ENCODE data around the gene LIMA1. TPM values are rescaled to one million over a fixed set of nuclear protein-coding genes. Genes with fewer than 3 reads are reported as not detected.

LIMA1 gene
- total RNA-seq, 1 donor from 2014 or later: 96.0 TPM

GRCh38 chr12:50213439-50213838 is 69.9 kb downstream of the LIMA1 start:
- no peak for DNase-seq (ENCODE audit: low read depth)
- no peaks in the 10 kb centered on the region for H3K36me3 ChIP-seq (ENCODE audit: control insufficient read depth, insufficient read depth, low read length)
- H3K27me3 ChIP-seq (ENCODE audit: control insufficient read depth, insufficient read depth, low read length): no peaks in the 10 kb centered on the region
- no peak for TF ChIP-seq CTCF (IDR thresholded peaks at IDR 0.05; ENCODE audit: insufficient read depth, low read length, poor library complexity, severe bottlenecking)
- H3K4me3 ChIP-seq (ENCODE audit: low read depth, low read length): no peak overlapping the region

GRCh38 chr12:50212071-50212467 is 71.3 kb downstream of the LIMA1 start:
- no peaks in the 10 kb centered on the region for H3K36me3 ChIP-seq (ENCODE audit: control insufficient read depth, insufficient read depth, low read length)
- H3K4me3 ChIP-seq (ENCODE audit: low read depth, low read length): no peak overlapping the region
- TF ChIP-seq CTCF (IDR thresholded peaks at IDR 0.05; ENCODE audit: insufficient read depth, low read length, poor library complexity, severe bottlenecking): no peak
- DNase-seq (ENCODE audit: low read depth): no peak
- H3K27me3 ChIP-seq (ENCODE audit: control insufficient read depth, insufficient read depth, low read length): no peaks in the 10 kb centered on the region

- Histone ChIP-seq H3K4me3 (ENCODE audit: low read depth, low read length) (no peak overlapping the region), H3K27me3 (ENCODE audit: control insufficient read depth, insufficient read depth, low read length) (no peaks in the 10 kb centered on the region), H3K36me3 (ENCODE audit: control insufficient read depth, insufficient read depth, low read length) (no peaks in the 10 kb centered on the region)
- DNase-seq (ENCODE audit: low read depth): no peak
- TF ChIP-seq CTCF (IDR thresholded peaks at IDR 0.05; ENCODE audit: insufficient read depth, low read length, poor library complexity, severe bottlenecking): no peak
These were observed 71.8 kb downstream of the LIMA1 start for GRCh38 chr12:50211392-50212070.

GRCh38 chr12:50207424-50207823 is 75.9 kb downstream of the LIMA1 start:
- TF ChIP-seq CTCF (IDR thresholded peaks at IDR 0.05; ENCODE audit: insufficient read depth, low read length, poor library complexity, severe bottlenecking): no peak
- Histone ChIP-seq H3K27me3 (ENCODE audit: control insufficient read depth, insufficient read depth, low read length) (no peaks in the 10 kb centered on the region), H3K36me3 (ENCODE audit: control insufficient read depth, insufficient read depth, low read length) (no peaks in the 10 kb centered on the region), H3K4me3 (ENCODE audit: low read depth, low read length) (no peak overlapping the region)
- DNase-seq (ENCODE audit: low read depth): no peak

- DNase-seq (ENCODE audit: low read depth): no peak
- H3K36me3 ChIP-seq (ENCODE audit: control insufficient read depth, insufficient read depth, low read length): no peaks in the 10 kb centered on the region
- no peaks in the 10 kb centered on the region for H3K27me3 ChIP-seq (ENCODE audit: control insufficient read depth, insufficient read depth, low read length)
- TF ChIP-seq CTCF (IDR thresholded peaks at IDR 0.05; ENCODE audit: insufficient read depth, low read length, poor library complexity, severe bottlenecking): no peak
- H3K4me3 ChIP-seq (ENCODE audit: low read depth, low read length): no peak overlapping the region
These were observed 77.7 kb downstream of the LIMA1 start for GRCh38 chr12:50205648-50206047.

GRCh38 chr12:50203691-50204090 is 79.6 kb downstream of the LIMA1 start:
- no peaks in the 10 kb centered on the region for H3K27me3 ChIP-seq (ENCODE audit: control insufficient read depth, insufficient read depth, low read length)
- no peak for DNase-seq (ENCODE audit: low read depth)
- no peak overlapping the region for H3K4me3 ChIP-seq (ENCODE audit: low read depth, low read length)
- H3K36me3 ChIP-seq (ENCODE audit: control insufficient read depth, insufficient read depth, low read length): no peaks in the 10 kb centered on the region
- TF ChIP-seq CTCF (IDR thresholded peaks at IDR 0.05; ENCODE audit: insufficient read depth, low read length, poor library complexity, severe bottlenecking): no peak
